Neural cell (in vitro differentiated cells): Measurements from ENCODE around the gene NOD2. TPM values are rescaled to one million over a fixed set of nuclear protein-coding genes. Genes with fewer than 3 reads are reported as not detected.

Source experiments
- H2AFZ ChIP-seq: fragments of 200-600, 300-800 bp; sonication (generic), shearing (Covaris generic); 2 replicates; pipeline ENCODE4 v1.6.0; 2014; ENCODE audit warnings: low read depth, mild to moderate bottlenecking, antibody characterized with exemption, low read length, moderate library complexity
- H3F3A ChIP-seq: fragments of 200-600 bp; shearing (Covaris generic); 2 replicates; pipeline ENCODE4 v1.6.1; 2016; ENCODE audit warnings: mild to moderate bottlenecking, moderate library complexity, mixed read lengths, antibody characterized with exemption, low read length; ENCODE audit not compliant: insufficient read depth, poor library complexity, severe bottlenecking
- H3K27ac ChIP-seq: fragments of 200-600, 300-800 bp; sonication (generic), shearing (Covaris generic); 2 replicates; pipeline ENCODE4 v1.5.1; 2014; ENCODE audit warnings: mild to moderate bottlenecking, low read length, moderate library complexity
- H3K27me3 ChIP-seq: fragments of 300-800, 200-600 bp; sonication (generic), shearing (Covaris generic); 2 replicates; pipeline ENCODE4 v1.6.0; 2014; ENCODE audit warnings: mild to moderate bottlenecking, low read depth, low read length, moderate library complexity; ENCODE audit not compliant: insufficient read depth
- H3K36me3 ChIP-seq: fragments of 300-800, 200-600 bp; sonication (generic), shearing (Covaris generic); 2 replicates; pipeline ENCODE4 v1.5.1; 2014; ENCODE audit warnings: mild to moderate bottlenecking, antibody characterized with exemption, low read length, moderate library complexity; ENCODE audit not compliant: insufficient read depth
- H3K4me2 ChIP-seq: fragments of 300-800, 200-600 bp; sonication (generic), shearing (Covaris generic); 2 replicates; pipeline ENCODE4 v1.6.0; 2014; ENCODE audit warnings: mild to moderate bottlenecking, low read length
- H3K4me3 ChIP-seq: fragments of 300-800, 200-600 bp; sonication (generic), shearing (Covaris generic); 2 replicates; pipeline ENCODE4 v1.5.1; 2014; ENCODE audit warnings: mild to moderate bottlenecking, low read length, moderate library complexity
- H3K79me2 ChIP-seq: fragments of 200-600 bp; shearing (Covaris generic); replicated peaks from 2 replicates; pipeline ENCODE4 v1.6.0; 2014; ENCODE audit warnings: mild to moderate bottlenecking, low read length, moderate library complexity; ENCODE audit not compliant: insufficient read depth
- H3K9ac ChIP-seq: fragments of 300-800, 200-600 bp; sonication (generic), shearing (Covaris generic); 2 replicates; pipeline ENCODE4 v1.6.1; 2016; ENCODE audit warnings: mild to moderate bottlenecking, low read length, mixed read lengths
- H3K9me2 ChIP-seq: fragments of 200-600 bp; shearing (Covaris generic); 2 replicates; pipeline ENCODE4 v1.6.1; 2016; ENCODE audit warnings: mild to moderate bottlenecking, low read length, mixed read lengths; ENCODE audit not compliant: insufficient read depth
- H3K9me3 ChIP-seq: fragments of 200-600, 300-800 bp; sonication (generic), shearing (Covaris generic); 2 replicates; pipeline ENCODE4 v1.6.1; 2016; ENCODE audit warnings: mild to moderate bottlenecking, mixed run types, low read length, moderate library complexity, mixed read lengths
- H4K20me1 ChIP-seq: fragments of 200-600 bp; shearing (Covaris generic); 2 replicates; pipeline ENCODE4 v1.6.1; 2016; ENCODE audit warnings: mild to moderate bottlenecking, mixed run types; ENCODE audit not compliant: insufficient read depth
- EP300 ChIP-seq: fragments of 450-650 bp; conservative IDR thresholded peaks from 2 replicates; pipeline ENCODE4 v1.6.1; 2014; ENCODE audit warnings: antibody characterized with exemption, mild to moderate bottlenecking, moderate library complexity; ENCODE audit not compliant: poor library complexity, severe bottlenecking
- EZH2 ChIP-seq: fragments of 200-600, 300-800 bp; shearing (Covaris generic), sonication (generic); IDR thresholded peaks from 2 replicates; pipeline ENCODE4 v1.6.1; 2014; ENCODE audit warnings: antibody characterized with exemption, low read length, borderline replicate concordance, mild to moderate bottlenecking; ENCODE audit not compliant: insufficient read depth, poor library complexity, severe bottlenecking
- MXI1 ChIP-seq: fragments of 450-650 bp; conservative IDR thresholded peaks from 2 replicates; pipeline ENCODE4 v1.6.1; 2014; ENCODE audit warnings: antibody characterized with exemption, mild to moderate bottlenecking; ENCODE audit not compliant: poor library complexity, severe bottlenecking
- POLR2AphosphoS5 ChIP-seq: IDR thresholded peaks from 2 replicates; pipeline ENCODE4 v1.6.1; 2012
- RAD21 ChIP-seq: fragments of 450-650 bp; conservative IDR thresholded peaks from 2 replicates; pipeline ENCODE4 v1.6.1; 2014; ENCODE audit warnings: antibody characterized with exemption, mild to moderate bottlenecking, moderate library complexity
- SMC3 ChIP-seq: fragments of 450-650 bp; conservative IDR thresholded peaks from 2 replicates; pipeline ENCODE4 v1.6.1; 2014; ENCODE audit warnings: antibody characterized with exemption, mild to moderate bottlenecking, moderate library complexity; ENCODE audit not compliant: poor library complexity
- TAF1 ChIP-seq: IDR thresholded peaks from 2 replicates; pipeline ENCODE4 v1.6.1; 2012; ENCODE audit warnings: low read depth
- polyA plus RNA-seq: library from polyadenylated mRNA; depleted of rRNA; stranded (reverse); fragments of >200 nt; gene quantifications from 2 replicates; pipeline ENCODE4 v1.2.3, GENCODE V29; 2014
- TF ChIP-seq, protein P1 (sequence below): IDR thresholded peaks from 2 replicates; pipeline ENCODE4 v1.6.1; 2012; ENCODE audit warnings: borderline replicate concordance
- TF ChIP-seq, protein P2 (sequence below): fragments of 450-650 bp; IDR thresholded peaks from 2 replicates; pipeline ENCODE4 v1.5.1; 2014; ENCODE audit warnings: antibody characterized with exemption, mild to moderate bottlenecking, moderate library complexity; ENCODE audit not compliant: poor library complexity, severe bottlenecking

Gene NOD2
- polyA plus RNA-seq, 1 donor from 2014 or later = not detected

DNA sequence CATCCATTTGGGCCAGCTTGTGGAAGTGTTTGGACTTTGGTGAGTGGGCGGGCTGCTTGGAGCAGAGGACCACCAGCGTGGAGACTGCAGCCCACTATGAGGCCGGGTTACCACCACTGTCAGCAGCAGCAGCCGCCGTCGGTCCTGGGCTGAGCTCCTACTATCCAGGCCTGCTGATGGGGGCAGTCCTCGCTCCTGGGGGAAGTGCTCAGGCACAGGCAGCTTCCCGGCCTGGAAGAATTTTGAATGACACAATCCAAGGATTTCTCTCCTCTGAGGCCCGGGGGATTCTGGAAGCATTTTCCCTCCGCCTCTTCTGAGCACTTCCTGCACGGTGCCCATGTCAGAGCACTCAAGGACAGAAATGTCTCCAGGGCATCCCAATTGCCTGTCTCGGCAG is 5.3 kb upstream of the NOD2 start:
- Histone ChIP-seq H3K36me3 (no peaks in the 10 kb centered on the region), H3K9me2 (no peaks in the 10 kb centered on the region), H4K20me1 (no peaks in the 10 kb centered on the region), H3K27ac (no peak overlapping the region), H3F3A (no peaks in the 10 kb centered on the region), H3K27me3 (peaks cover 6% of the 10 kb centered on the region), H3K79me2 (no peaks in the 10 kb centered on the region), H3K9ac (no peak overlapping the region), H3K4me2 (no peak overlapping the region), H3K4me3 (no peak overlapping the region), H2AFZ (no peak overlapping the region), H3K9me3 (no peaks in the 10 kb centered on the region)
- no peak for TF ChIP-seq SMC3
- no peak for TF ChIP-seq EP300
- TF ChIP-seq, protein P1, sequence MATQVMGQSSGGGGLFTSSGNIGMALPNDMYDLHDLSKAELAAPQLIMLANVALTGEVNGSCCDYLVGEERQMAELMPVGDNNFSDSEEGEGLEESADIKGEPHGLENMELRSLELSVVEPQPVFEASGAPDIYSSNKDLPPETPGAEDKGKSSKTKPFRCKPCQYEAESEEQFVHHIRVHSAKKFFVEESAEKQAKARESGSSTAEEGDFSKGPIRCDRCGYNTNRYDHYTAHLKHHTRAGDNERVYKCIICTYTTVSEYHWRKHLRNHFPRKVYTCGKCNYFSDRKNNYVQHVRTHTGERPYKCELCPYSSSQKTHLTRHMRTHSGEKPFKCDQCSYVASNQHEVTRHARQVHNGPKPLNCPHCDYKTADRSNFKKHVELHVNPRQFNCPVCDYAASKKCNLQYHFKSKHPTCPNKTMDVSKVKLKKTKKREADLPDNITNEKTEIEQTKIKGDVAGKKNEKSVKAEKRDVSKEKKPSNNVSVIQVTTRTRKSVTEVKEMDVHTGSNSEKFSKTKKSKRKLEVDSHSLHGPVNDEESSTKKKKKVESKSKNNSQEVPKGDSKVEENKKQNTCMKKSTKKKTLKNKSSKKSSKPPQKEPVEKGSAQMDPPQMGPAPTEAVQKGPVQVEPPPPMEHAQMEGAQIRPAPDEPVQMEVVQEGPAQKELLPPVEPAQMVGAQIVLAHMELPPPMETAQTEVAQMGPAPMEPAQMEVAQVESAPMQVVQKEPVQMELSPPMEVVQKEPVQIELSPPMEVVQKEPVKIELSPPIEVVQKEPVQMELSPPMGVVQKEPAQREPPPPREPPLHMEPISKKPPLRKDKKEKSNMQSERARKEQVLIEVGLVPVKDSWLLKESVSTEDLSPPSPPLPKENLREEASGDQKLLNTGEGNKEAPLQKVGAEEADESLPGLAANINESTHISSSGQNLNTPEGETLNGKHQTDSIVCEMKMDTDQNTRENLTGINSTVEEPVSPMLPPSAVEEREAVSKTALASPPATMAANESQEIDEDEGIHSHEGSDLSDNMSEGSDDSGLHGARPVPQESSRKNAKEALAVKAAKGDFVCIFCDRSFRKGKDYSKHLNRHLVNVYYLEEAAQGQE = no peak
- no peak for TF ChIP-seq RAD21
- TF ChIP-seq POLR2AphosphoS5 = no peak
- no peak for TF ChIP-seq MXI1
- TF ChIP-seq EZH2 = no peak
- TF ChIP-seq, protein P2, sequence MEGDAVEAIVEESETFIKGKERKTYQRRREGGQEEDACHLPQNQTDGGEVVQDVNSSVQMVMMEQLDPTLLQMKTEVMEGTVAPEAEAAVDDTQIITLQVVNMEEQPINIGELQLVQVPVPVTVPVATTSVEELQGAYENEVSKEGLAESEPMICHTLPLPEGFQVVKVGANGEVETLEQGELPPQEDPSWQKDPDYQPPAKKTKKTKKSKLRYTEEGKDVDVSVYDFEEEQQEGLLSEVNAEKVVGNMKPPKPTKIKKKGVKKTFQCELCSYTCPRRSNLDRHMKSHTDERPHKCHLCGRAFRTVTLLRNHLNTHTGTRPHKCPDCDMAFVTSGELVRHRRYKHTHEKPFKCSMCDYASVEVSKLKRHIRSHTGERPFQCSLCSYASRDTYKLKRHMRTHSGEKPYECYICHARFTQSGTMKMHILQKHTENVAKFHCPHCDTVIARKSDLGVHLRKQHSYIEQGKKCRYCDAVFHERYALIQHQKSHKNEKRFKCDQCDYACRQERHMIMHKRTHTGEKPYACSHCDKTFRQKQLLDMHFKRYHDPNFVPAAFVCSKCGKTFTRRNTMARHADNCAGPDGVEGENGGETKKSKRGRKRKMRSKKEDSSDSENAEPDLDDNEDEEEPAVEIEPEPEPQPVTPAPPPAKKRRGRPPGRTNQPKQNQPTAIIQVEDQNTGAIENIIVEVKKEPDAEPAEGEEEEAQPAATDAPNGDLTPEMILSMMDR = no peak

DNA sequence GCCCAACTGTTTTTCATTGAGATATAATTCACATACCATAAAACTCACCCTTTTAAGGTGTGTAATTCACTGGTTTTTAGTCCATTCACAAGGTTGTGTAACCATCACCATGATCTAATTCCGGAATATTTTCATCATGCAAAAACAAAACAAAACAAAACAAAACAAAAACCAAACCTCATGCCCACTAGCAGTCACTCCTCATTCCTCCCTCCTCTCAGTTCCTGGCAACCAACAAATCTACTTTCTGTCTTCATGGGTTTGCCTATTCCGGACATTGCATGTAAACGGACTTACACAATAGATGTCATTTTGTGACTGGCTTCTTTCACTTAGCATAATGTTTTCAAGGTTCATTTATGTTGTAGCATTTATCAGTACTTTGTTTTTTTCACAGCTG is 4.5 kb upstream of the NOD2 start:
- no peak overlapping the region for H2AFZ ChIP-seq
- H3K36me3 ChIP-seq = no peaks in the 10 kb centered on the region
- H3K27ac ChIP-seq = no peak overlapping the region
- H3K4me3 ChIP-seq = no peak overlapping the region
- peaks cover 11% of the 10 kb centered on the region for H3K27me3 ChIP-seq
- H3F3A ChIP-seq = no peaks in the 10 kb centered on the region
- H3K9me2 ChIP-seq = no peaks in the 10 kb centered on the region
- H3K9me3 ChIP-seq = no peaks in the 10 kb centered on the region
- H3K79me2 ChIP-seq = no peaks in the 10 kb centered on the region
- H3K9ac ChIP-seq = no peak overlapping the region
- no peak for TF ChIP-seq EZH2
- no peak for TF ChIP-seq RAD21
- no peak for TF ChIP-seq MXI1
- no peak for TF ChIP-seq SMC3
- TF ChIP-seq, protein P1 = no peak
- TF ChIP-seq POLR2AphosphoS5 = no peak
- no peak for TF ChIP-seq EP300
- TF ChIP-seq, protein P2 = no peak
- no peak for TF ChIP-seq TAF1
- no peaks in the 10 kb centered on the region for H4K20me1 ChIP-seq
- H3K4me2 ChIP-seq = no peak overlapping the region
